K562 (cell line): ENCODE measurements around the gene RCC1. TPM values are rescaled to one million over a fixed set of nuclear protein-coding genes. Genes with fewer than 3 reads are reported as not detected.
A peak's percentile ranks its signal among the peaks of the same experiment; 100 is the strongest.

Experiments
- HDGF ChIP-seq: fragments of 450-650 bp; IDR thresholded peaks from 2 replicates; pipeline ENCODE4 v1.6.1; 2016
- JUND ChIP-seq, 2 experiments: IDR thresholded peaks; 2 replicates in 1 of 2; 3 replicates in 1 of 2; pipeline ENCODE4 v1.6.1; 2011; ENCODE audit warnings: borderline replicate concordance in 2 of 2, low read depth in 2 of 2, low read length in 2 of 2, improper control_type of control experiment in 1 of 2, missing biosample characterization in 1 of 2, missing genetic modification characterization in 1 of 2, missing genetic modification reagents in 1 of 2
- KAT2B ChIP-seq: IDR thresholded peaks from one replicate; pipeline ENCODE4 v1.6.1; 2012; ENCODE audit warnings: low read depth, mild to moderate bottlenecking, control low read depth, inconsistent platforms, low read length, moderate library complexity
- MECOM ChIP-seq: fragments of 250-450 bp; sonication (Bioruptor Pico); IDR thresholded peaks from 2 replicates; pipeline ENCODE4 v1.8.0; 2022; ENCODE audit warnings: inconsistent platforms
- MYBL2 ChIP-seq, 2 experiments: fragments of 450-650 bp in 1 of 2; sonication (generic) in 1 of 2; formaldehyde crosslinking in 1 of 2; IDR thresholded peaks; 2 replicates each; pipeline versions ENCODE4 v1.6.1 to v1.8.1; 2017 to 2022; ENCODE audit warnings: borderline replicate concordance in 1 of 2, inconsistent platforms in 1 of 2, low read depth in 1 of 2, mild to moderate bottlenecking in 1 of 2, missing genetic modification reagents in 1 of 2, moderate library complexity in 1 of 2
- NKRF ChIP-seq: fragments of 450-650 bp; IDR thresholded peaks from 2 replicates; pipeline ENCODE4 v1.6.1; 2016; ENCODE audit warnings: borderline replicate concordance
- RNF2 ChIP-seq: sonication (generic); IDR thresholded peaks from 2 replicates; pipeline ENCODE4 v1.6.1; 2016
- TAF15 ChIP-seq: fragments of 200-400 bp; formaldehyde crosslinking; IDR thresholded peaks from 2 replicates; pipeline ENCODE4 v1.6.1; 2017; ENCODE audit warnings: mild to moderate bottlenecking, low read depth, low read length, moderate library complexity
- TFAM ChIP-seq: fragments of 250-450 bp; sonication (Bioruptor Pico); conservative IDR thresholded peaks from 2 replicates; pipeline ENCODE4 v1.5.0; 2021; ENCODE audit warnings: mild to moderate bottlenecking, moderate library complexity
- XRCC5 ChIP-seq: fragments of 200-400 bp; formaldehyde crosslinking; IDR thresholded peaks from 2 replicates; pipeline ENCODE4 v1.6.1; 2017; ENCODE audit warnings: low read depth, mild to moderate bottlenecking, low read length
- ZBED1 ChIP-seq: IDR thresholded peaks from 2 replicates; pipeline ENCODE4 v1.6.1; 2014
- polyA plus RNA-seq, 8 experiments: library from polyadenylated mRNA; depleted of rRNA in 4 of 8; stranded (reverse) in 5 of 8; unstranded in 3 of 8; fragments of >200 nt; fragmentation: Nextera tagmentation in 2 of 8; fragmentation: Illumina TruSeq in 1 of 8; extraction: Ambion mirVana in 2 of 8; extraction: Trizol in 1 of 8; gene quantifications; 2 replicates each; pipeline versions ENCODE4 v1.2.1 to v1.2.3, GENCODE V29; 2011 to 2014; ENCODE audit warnings: inconsistent platforms in 1 of 8, missing spikeins in 1 of 8
- total RNA-seq, 7 experiments: library from RNA; depleted of rRNA in 6 of 7; stranded (reverse); fragments of >200 nt in 6 of 7; fragmentation: Illumina TruSeq in 2 of 7; extraction: Trizol in 2 of 7; gene quantifications; 2 replicates each; pipeline versions ENCODE4 v1.2.1 to v1.2.3, GENCODE V29; 2011 to 2021; ENCODE audit warnings: low replicate concordance in 1 of 7
- TF ChIP-seq, protein P1 (sequence below): fragments of 450-650 bp; IDR thresholded peaks from 2 replicates; pipeline ENCODE4 v1.7.1; 2018; ENCODE audit warnings: mild to moderate bottlenecking, low read depth; ENCODE audit not compliant: partially characterized antibody
- TF ChIP-seq, protein P2 (sequence below): fragments of 450-650 bp; IDR thresholded peaks from 2 replicates; pipeline ENCODE4 v1.7.0; 2016; ENCODE audit warnings: borderline replicate concordance
- TF ChIP-seq, protein P3 (sequence below): sonication (generic); formaldehyde crosslinking; IDR thresholded peaks from 2 replicates; pipeline ENCODE4 v1.8.0; 2022; ENCODE audit warnings: mild to moderate bottlenecking, missing genetic modification reagents
- TF ChIP-seq, protein P4 (sequence below): sonication (generic); formaldehyde crosslinking; IDR thresholded peaks from 2 replicates; pipeline ENCODE4 v1.9.0; 2022; ENCODE audit warnings: mild to moderate bottlenecking, missing genetic modification reagents
- TF ChIP-seq, protein P5 (sequence below): fragments of 250-450 bp; sonication (Bioruptor Pico); IDR thresholded peaks from 2 replicates; pipeline ENCODE4 v1.4.0; 2020

RCC1 gene
- total and polyA plus RNA-seq, 9 of the 15 experiments (the other 6 are each of a cell fraction or from before 2014, with no cell fraction given) = 16.4 to 202 (median 107) TPM

- TF ChIP-seq, protein P1, sequence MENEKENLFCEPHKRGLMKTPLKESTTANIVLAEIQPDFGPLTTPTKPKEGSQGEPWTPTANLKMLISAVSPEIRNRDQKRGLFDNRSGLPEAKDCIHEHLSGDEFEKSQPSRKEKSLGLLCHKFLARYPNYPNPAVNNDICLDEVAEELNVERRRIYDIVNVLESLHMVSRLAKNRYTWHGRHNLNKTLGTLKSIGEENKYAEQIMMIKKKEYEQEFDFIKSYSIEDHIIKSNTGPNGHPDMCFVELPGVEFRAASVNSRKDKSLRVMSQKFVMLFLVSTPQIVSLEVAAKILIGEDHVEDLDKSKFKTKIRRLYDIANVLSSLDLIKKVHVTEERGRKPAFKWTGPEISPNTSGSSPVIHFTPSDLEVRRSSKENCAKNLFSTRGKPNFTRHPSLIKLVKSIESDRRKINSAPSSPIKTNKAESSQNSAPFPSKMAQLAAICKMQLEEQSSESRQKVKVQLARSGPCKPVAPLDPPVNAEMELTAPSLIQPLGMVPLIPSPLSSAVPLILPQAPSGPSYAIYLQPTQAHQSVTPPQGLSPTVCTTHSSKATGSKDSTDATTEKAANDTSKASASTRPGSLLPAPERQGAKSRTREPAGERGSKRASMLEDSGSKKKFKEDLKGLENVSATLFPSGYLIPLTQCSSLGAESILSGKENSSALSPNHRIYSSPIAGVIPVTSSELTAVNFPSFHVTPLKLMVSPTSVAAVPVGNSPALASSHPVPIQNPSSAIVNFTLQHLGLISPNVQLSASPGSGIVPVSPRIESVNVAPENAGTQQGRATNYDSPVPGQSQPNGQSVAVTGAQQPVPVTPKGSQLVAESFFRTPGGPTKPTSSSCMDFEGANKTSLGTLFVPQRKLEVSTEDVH = peak; percentile 19
- TF ChIP-seq XRCC5 = 0 out of 2 replicates have a peak, but pooled peaks have one; percentile 23
- TF ChIP-seq, protein P2, sequence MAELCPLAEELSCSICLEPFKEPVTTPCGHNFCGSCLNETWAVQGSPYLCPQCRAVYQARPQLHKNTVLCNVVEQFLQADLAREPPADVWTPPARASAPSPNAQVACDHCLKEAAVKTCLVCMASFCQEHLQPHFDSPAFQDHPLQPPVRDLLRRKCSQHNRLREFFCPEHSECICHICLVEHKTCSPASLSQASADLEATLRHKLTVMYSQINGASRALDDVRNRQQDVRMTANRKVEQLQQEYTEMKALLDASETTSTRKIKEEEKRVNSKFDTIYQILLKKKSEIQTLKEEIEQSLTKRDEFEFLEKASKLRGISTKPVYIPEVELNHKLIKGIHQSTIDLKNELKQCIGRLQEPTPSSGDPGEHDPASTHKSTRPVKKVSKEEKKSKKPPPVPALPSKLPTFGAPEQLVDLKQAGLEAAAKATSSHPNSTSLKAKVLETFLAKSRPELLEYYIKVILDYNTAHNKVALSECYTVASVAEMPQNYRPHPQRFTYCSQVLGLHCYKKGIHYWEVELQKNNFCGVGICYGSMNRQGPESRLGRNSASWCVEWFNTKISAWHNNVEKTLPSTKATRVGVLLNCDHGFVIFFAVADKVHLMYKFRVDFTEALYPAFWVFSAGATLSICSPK = 0 out of 2 replicates have a peak, but pooled peaks have one; percentile 12
- peak; percentile 52; the same call in 1 of the 2 replicates for TF ChIP-seq RNF2
- peak; percentile 90 for TF ChIP-seq NKRF
- TF ChIP-seq TAF15 = no peak
- peak; percentile 76; the same call in 1 of the 2 replicates for TF ChIP-seq HDGF
- no peak for TF ChIP-seq TFAM
- TF ChIP-seq, protein P3, sequence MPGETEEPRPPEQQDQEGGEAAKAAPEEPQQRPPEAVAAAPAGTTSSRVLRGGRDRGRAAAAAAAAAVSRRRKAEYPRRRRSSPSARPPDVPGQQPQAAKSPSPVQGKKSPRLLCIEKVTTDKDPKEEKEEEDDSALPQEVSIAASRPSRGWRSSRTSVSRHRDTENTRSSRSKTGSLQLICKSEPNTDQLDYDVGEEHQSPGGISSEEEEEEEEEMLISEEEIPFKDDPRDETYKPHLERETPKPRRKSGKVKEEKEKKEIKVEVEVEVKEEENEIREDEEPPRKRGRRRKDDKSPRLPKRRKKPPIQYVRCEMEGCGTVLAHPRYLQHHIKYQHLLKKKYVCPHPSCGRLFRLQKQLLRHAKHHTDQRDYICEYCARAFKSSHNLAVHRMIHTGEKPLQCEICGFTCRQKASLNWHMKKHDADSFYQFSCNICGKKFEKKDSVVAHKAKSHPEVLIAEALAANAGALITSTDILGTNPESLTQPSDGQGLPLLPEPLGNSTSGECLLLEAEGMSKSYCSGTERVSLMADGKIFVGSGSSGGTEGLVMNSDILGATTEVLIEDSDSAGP (CRISPR knock-in tag) = 0 out of 2 replicates have a peak, but pooled peaks have one; percentile 8
- TF ChIP-seq ZBED1 = peak; percentile 81; the same call in 1 of the 2 replicates
- TF ChIP-seq KAT2B = no peak
- TF ChIP-seq JUND (IDR thresholded peaks at IDR 0.05; ENCODE audit: borderline replicate concordance, low read depth, low read length) = no peak; the same call in 1 of the 2 replicates
- peak; percentile 12; the same call in 1 of the 3 replicates for TF ChIP-seq JUND (tag; IDR thresholded peaks at IDR 0.05; ENCODE audit: borderline replicate concordance, low read depth, low read length)
- TF ChIP-seq MYBL2 (IDR thresholded peaks at IDR 0.05; ENCODE audit: low read depth) = peak; percentile 8; the same call in 1 of the 2 replicates
- no peak for TF ChIP-seq MYBL2 (CRISPR knock-in tag; IDR thresholded peaks at IDR 0.05; ENCODE audit: borderline replicate concordance)
- TF ChIP-seq, protein P4, sequence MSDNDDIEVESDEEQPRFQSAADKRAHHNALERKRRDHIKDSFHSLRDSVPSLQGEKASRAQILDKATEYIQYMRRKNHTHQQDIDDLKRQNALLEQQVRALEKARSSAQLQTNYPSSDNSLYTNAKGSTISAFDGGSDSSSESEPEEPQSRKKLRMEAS (CRISPR knock-in tag) = peak; percentile 93
- TF ChIP-seq, protein P5, sequence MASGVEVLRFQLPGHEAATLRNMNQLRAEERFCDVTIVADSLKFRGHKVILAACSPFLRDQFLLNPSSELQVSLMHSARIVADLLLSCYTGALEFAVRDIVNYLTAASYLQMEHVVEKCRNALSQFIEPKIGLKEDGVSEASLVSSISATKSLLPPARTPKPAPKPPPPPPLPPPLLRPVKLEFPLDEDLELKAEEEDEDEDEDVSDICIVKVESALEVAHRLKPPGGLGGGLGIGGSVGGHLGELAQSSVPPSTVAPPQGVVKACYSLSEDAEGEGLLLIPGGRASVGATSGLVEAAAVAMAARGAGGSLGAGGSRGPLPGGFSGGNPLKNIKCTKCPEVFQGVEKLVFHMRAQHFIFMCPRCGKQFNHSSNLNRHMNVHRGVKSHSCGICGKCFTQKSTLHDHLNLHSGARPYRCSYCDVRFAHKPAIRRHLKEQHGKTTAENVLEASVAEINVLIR (CRISPR knock-in tag) = 0 out of 2 replicates have a peak, but pooled peaks have one; percentile 22
- TF ChIP-seq MECOM (CRISPR knock-in tag) = 0 out of 2 replicates have a peak, but pooled peaks have one; percentile 6
Observed at GRCh38 chr1:28518745-28519341, 13.0 kb downstream of the RCC1 start (continued).
